HFF-Myc (cell line): ENCODE data around the gene OGA.

ENCODE experiments used
- DNase-seq: peaks from one replicate; pipeline ENCODE4 v3.0.0-alpha.2; 2011; ENCODE audit warnings: low read depth; ENCODE audit errors: extremely low read depth
- H3K4me3 ChIP-seq: replicated peaks from 2 replicates; pipeline ENCODE4 v1.5.1; 2011; ENCODE audit warnings: low read depth, mild to moderate bottlenecking, control low read depth, low read length
- TF ChIP-seq, protein P1 (sequence below): IDR thresholded peaks from 2 replicates; pipeline ENCODE4 v1.5.1; 2012; ENCODE audit warnings: mild to moderate bottlenecking, low read depth, low read length, control low read depth; ENCODE audit errors: missing control alignments

The OGA gene

DNA sequence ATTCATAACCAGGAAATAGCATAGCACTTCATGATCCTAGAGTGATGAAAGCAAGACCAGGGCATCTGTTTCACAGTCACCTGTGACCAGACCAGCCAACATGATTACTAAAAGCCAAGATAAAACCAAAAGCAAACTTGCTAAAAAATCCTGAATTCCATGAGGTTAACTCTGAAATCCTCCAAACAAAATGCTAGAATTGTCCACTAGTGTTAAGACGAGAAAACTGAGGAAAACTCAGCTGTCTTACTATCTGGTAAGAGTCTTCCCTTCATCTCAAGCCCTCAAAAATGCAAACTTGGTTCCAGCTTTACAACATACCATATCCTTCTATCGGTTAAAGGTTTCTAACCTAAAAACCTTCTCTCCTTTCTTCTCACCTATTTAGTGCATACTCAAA is 33.7 kb downstream of the OGA start:
- no peak for DNase-seq
- H3K4me3 ChIP-seq = no peak overlapping the region
- TF ChIP-seq, protein P1, sequence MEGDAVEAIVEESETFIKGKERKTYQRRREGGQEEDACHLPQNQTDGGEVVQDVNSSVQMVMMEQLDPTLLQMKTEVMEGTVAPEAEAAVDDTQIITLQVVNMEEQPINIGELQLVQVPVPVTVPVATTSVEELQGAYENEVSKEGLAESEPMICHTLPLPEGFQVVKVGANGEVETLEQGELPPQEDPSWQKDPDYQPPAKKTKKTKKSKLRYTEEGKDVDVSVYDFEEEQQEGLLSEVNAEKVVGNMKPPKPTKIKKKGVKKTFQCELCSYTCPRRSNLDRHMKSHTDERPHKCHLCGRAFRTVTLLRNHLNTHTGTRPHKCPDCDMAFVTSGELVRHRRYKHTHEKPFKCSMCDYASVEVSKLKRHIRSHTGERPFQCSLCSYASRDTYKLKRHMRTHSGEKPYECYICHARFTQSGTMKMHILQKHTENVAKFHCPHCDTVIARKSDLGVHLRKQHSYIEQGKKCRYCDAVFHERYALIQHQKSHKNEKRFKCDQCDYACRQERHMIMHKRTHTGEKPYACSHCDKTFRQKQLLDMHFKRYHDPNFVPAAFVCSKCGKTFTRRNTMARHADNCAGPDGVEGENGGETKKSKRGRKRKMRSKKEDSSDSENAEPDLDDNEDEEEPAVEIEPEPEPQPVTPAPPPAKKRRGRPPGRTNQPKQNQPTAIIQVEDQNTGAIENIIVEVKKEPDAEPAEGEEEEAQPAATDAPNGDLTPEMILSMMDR = no peak

DNA sequence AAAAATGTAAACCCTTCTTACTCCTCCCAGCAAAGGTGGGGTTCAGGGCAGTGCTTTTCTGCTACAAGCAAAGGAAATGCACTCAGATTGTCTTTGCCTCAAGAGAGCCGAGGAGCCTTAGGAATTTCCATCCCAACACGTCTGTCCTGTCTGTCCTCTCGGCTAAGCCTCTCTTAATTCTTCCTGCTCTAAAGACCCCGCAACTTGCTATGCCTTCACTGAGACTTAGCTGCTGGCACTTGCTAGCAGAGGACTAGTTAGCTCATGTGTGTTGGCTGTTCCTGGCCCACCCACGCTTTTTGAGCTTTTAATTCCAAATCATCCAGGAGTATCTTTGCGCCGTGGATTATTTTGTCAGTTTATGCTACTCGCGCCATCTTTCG is 34.5 kb downstream of the OGA start:
- TF ChIP-seq, protein P1 = no peak
- no peak for DNase-seq
- H3K4me3 ChIP-seq = peak overlapping the region; percentile 91

DNA sequence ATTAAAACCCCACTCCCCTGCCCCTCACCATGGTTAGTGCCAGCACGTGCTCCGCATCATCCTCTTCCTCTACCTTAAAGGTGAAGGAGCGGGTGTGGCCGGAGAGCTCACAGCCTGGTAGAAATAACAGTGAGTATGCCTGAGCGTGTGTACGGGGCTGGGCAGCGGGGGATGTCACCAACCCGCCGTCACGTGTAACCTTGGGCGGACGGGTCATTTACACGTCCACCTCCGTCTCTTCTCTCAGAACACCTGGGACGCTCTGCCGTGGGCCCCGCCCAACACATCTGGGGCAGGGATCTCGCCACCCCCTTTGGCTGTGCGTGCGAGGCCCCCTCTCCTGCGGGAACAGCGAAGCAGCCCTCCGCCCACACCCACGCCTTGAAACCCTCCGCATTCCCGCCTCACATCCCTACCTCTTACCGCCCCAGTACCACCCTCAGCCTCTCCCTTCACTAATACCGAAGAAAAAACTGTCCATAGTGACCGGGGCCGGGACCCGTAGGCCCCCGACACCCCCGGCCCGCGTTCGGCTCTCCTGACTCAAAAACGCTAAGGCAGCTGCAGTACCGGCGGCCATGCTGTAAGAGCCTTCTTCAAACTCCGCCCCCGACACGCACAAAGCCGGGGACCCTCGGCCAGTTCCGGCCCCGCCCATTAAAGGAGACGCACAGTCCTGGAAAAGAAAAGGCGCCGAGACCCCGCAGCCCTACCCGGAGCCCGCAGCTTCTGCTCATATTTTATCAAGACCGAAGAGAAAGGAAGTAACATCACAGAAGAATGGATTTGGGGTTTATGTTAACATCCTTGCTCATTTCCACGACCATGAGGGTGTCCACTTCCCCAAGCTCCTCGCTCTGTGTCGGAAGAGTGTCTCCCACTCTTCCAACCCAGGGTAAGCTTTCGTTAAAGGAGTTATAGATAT is 35.2 kb downstream of the OGA start, which contains the start of gene NPM3:
TSS of gene NPM3 (minus strand) at position 636 of the 925 bp plus-strand sequence. CDS start at position 580, 56 bp downstream.
- DNase-seq = peak; percentile 46
- TF ChIP-seq, protein P1 = no peak
- H3K4me3 ChIP-seq = peak within 1 kb of the TSS; percentile 91

DNA sequence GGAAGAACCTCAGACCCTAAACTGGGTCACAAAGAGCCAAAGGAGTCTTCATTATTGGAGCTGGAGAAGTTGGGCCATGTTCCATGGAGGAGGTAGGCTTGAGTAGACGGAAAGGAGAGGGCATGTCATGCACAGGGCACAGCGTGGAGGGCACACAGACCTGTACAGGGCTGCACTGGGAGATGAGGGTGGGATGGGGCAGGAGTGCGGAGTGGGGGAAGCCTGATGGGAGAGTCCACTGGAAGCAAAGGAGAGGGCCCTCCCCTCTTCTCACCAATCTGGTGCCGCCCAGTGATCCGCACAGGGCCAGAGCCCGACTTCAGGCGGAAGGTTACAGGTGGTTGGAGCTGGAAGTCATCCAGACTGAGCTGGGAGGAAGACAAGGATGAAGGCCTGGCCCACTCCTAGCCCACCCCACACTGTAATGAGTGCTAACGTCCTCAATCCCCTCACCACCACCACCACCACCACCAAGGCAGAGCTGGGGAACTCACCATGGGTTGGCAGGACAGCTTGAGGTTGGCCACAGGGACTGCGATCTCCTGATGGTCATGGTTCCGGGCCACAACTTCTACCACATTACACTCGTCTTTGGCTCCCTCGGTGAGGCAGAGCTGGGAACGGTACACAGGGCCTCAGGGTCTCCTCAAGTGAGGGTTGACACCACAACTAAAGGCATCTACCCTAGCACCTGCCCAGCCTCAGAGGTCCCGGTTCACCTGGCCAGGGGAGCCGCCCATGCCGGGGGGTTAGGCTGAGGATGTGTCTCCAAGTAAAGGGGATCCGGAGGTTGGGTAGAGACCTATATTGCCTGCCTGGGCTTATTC is 36.0 kb downstream of the OGA start:
- TF ChIP-seq, protein P1 = no peak
- H3K4me3 ChIP-seq = peak overlapping the region; percentile 91
- DNase-seq = no peak

DNA sequence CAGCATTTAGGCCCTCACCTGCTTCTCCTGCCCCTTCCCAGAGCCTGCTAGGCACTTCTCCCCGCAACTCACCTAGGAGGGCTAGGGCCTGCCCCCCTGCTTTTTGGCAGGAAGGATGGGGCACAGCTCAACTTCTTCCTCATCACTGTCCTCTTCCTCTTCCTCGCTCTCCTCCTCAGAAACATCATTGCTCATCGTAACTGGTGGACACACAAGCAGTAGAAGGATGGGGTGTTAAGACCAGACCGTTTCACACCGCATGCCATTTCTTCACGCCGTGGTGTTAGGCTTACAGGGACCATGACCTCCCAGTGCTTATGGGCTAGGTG is 36.6 kb downstream of the OGA start:
- DNase-seq = no peak
- TF ChIP-seq, protein P1 = no peak
- H3K4me3 ChIP-seq = peak overlapping the region; percentile 91

DNA sequence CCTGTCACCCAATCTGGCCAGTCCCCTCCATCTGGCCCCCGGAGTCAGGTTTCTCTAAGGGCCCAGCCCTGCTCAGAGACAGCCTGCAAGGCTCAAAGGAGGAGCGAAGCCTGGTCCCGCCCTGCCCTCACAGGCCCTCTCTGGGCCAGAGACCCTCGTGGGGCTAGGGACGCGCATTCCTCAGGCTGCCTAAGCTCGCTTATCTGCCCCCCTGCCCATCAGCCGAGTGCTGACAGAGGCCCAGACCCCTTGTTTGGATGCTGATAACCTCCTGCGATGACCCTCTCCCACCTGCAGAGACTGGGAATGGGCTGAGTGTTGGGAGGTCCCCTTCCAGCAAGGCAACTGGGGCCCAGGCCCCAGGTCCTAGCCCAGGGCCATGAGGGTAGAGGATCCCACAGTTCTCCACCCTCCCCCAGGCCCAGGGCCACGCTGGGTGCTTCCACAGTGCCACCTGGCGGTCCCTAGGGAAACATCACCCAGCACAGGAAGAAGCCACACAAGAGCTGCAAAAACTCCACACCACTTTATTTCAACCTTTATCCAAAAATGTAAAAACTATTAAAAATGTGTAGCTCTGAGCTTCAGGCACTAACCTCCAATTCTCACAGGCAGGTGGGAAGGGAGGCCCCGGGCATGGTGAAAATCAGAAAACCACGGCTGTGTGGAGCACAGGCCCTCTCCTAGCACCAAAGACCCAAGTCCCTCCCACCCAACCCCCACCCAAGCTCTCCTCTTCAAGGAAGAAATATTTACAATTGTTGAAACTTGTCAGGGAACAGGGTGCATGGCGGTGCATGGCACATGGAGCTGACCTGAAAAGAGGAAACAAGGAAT is 37.2 kb downstream of the OGA start:
- TF ChIP-seq, protein P1 = peak; percentile 97
- peak overlapping the region; percentile 91 for H3K4me3 ChIP-seq
- no peak for DNase-seq
